T-helper 2 cell treated with Interferon-gamma antibody and Interleukin-4, amounts not matched to agents 5 μg/mL and 100 μg/mL, for 36 hours (primary cell): ENCODE data around the gene HOXB1.
A peak's percentile ranks its signal among the peaks of the same experiment; 100 is the strongest.

ENCODE experiments used
- DNase-seq: peaks from one replicate; pipeline ENCODE4 v3.0.0; 2021; ENCODE audit warnings: low spot score
- H3K27ac Mint-ChIP-seq: one replicate; pipeline ENCODE4 v1.8.0; 2021; ENCODE audit warnings: mild to moderate bottlenecking, mixed read lengths
- H3K27me3 Mint-ChIP-seq: one replicate; pipeline ENCODE4 v1.8.0; 2021; ENCODE audit warnings: low read depth, mixed read lengths
- H3K36me3 Mint-ChIP-seq: one replicate; pipeline ENCODE4 v1.8.0; 2021; ENCODE audit warnings: low read depth, mixed read lengths
- H3K4me1 Mint-ChIP-seq: one replicate; pipeline ENCODE4 v1.8.0; 2021; ENCODE audit warnings: low read depth, mixed read lengths
- H3K4me3 Mint-ChIP-seq: one replicate; pipeline ENCODE4 v1.8.0; 2022; ENCODE audit warnings: mild to moderate bottlenecking, moderate library complexity, mixed read lengths
- H3K9me3 Mint-ChIP-seq: one replicate; pipeline ENCODE4 v1.8.0; 2021; ENCODE audit warnings: mixed read lengths

The HOXB1 gene

DNA sequence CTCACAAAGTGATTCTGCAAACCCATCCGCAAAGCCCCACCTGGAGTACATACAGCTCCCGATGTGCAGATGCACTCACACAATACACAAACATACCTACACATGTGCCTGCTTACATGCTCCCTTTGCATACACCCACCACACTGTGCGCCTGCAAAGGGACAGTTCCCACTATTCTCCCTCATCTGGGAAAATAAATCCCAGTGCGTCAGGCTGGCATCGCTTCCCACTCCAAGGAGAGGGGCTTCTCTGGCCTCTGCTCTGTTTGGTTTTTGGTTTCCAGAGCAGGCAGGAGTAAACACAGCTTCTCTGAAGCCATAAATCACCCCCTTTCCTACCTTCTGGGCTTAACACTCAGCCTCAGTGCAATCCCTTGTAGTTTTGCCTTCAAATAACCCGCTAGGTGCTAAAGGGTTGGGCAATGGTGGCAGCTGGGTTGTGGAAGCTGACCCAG lies 32.6 kb upstream of the HOXB1 start:
- H3K27me3 Mint-ChIP-seq, result peaks cover 25% of the 10 kb centered on the region
- no peak for DNase-seq
- no peak overlapping the region for H3K27ac Mint-ChIP-seq
- H3K9me3 Mint-ChIP-seq, result no peaks in the 10 kb centered on the region
- H3K4me3 Mint-ChIP-seq, result no peak overlapping the region
- H3K4me1 Mint-ChIP-seq, result peaks cover 11% of the 10 kb centered on the region
- peaks cover 7% of the 10 kb centered on the region for H3K36me3 Mint-ChIP-seq

GRCh38 chr17:48562934-48563333 lies 32.1 kb upstream of the HOXB1 start:
- DNase-seq, result no peak
- no peaks in the 10 kb centered on the region for H3K9me3 Mint-ChIP-seq
- no peak overlapping the region for H3K4me3 Mint-ChIP-seq
- peaks cover 5% of the 10 kb centered on the region for H3K36me3 Mint-ChIP-seq
- peaks cover 11% of the 10 kb centered on the region for H3K4me1 Mint-ChIP-seq
- H3K27me3 Mint-ChIP-seq, result peaks cover 23% of the 10 kb centered on the region
- no peak overlapping the region for H3K27ac Mint-ChIP-seq

DNA sequence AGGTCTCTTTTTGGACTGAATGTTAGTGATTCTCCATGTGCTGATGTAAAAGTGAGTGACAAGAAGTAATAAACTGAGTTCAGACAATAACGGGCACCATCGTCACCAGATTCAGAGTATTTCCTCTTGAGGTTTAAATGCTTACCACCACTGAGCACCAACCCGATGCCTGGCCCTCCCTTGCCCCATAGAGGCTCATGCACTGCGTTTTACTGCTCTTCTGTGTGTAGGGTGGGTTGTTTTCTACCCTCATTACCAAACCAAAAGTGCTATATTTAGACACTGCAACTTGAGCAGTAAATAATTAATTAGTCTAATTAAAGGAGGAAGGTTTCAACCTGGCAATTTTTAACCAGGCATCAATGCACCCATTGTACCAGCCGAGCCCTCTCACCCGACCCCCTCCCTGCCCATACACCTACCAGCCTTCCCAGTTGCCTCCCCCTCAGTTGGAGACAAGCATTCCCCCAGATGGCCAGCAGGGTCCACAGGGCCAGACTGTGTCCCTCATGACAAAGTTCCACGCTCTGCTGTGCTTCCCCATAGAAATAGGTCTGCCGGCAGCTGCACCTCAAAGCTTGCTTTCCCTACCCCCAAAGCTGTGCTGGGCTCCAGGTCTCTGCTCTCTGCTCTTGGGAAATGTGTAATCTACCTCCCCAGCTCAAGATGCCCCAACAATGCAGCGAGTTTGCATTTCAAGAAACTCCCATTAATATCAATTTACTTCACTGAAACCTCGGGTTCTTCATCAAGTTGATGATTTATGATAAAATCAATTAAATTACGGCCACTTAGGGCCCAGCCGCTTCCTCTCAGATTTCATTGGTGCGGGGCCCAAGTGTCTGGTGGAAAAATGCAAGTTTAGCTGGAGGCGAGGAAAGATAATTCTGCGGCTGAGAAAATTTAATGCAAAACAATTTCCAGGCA lies 31.3 kb upstream of the HOXB1 start:
- H3K4me3 Mint-ChIP-seq, result no peak overlapping the region
- no peak for DNase-seq
- no peaks in the 10 kb centered on the region for H3K9me3 Mint-ChIP-seq
- H3K36me3 Mint-ChIP-seq, result peaks cover 5% of the 10 kb centered on the region
- peaks cover 11% of the 10 kb centered on the region for H3K4me1 Mint-ChIP-seq
- H3K27ac Mint-ChIP-seq, result no peak overlapping the region
- H3K27me3 Mint-ChIP-seq, result peaks cover 25% of the 10 kb centered on the region

DNA sequence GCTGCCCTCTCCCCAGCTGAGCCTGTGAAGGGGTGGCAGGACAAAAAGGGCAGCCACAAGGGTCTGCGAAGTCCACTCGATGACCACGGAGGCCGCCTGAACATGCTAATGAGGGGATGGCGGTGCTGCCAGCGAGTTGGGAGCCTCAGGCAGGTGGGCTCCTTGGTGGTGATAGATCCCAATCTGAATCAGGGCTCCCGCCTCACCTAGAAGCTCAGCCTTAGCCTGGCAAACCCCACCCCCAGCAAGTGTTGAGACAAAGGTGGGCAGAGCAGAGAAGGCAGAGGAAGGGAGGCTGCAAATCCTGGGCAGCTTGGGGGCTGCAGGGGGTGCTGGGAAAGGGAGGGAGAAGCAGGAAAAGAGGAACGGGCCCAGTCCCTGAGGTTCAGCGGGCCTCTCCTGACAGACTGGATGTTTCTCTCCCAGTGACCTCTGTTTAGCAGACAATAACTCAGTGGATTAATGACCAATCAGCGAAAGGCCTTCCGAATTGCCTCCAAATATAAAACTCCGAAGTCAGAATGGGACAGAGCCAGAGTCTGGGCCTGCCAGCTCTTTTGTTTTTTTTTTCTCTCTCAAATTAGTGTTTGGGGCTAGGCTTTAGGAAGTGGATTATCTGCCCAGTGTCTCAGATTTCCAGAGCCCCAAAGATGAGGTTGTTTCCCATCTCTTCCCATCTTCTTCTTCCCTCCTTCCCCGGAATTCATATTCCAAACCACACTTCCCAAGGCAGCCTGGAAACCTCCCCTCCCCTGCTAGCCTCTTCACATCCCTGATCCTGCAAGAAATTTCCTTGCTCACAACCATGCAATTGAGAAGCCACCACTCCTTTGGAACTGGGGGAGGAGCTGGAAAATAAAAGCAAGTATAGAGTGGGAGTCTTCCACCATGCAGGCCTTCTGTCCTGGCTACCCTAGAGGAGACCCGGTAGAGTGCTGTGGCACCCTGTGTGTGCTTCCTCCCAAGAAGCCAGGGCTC lies 29.3 kb upstream of the HOXB1 start:
- Mint-ChIP-seq H3K27me3 (peaks cover 40% of the 10 kb centered on the region), H3K36me3 (peaks cover 7% of the 10 kb centered on the region), H3K27ac (no peak overlapping the region), H3K9me3 (no peaks in the 10 kb centered on the region), H3K4me1 (peaks cover 18% of the 10 kb centered on the region), H3K4me3 (no peak overlapping the region)
- DNase-seq, result no peak

GRCh38 chr17:48559122-48559839 lies 28.5 kb upstream of the HOXB1 start:
- Mint-ChIP-seq H3K27ac (no peak overlapping the region), H3K4me1 (peaks cover 20% of the 10 kb centered on the region), H3K9me3 (no peaks in the 10 kb centered on the region), H3K27me3 (peaks cover 41% of the 10 kb centered on the region), H3K4me3 (no peak overlapping the region), H3K36me3 (peaks cover 4% of the 10 kb centered on the region)
- no peak for DNase-seq

DNA sequence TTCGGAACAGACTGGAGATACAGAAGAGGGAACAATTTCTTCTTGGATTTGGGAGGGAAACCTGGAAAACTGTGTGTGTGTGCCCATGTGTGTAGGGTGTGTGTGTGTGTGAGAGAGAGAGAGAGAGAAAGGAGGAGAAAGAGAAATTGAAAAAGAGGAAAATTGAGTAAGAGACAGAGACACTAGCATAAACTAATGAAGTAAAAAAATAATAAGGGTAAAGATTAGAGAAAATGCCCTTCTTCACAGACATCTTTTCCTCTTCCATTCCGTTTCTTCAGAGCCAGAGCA lies 28.0 kb upstream of the HOXB1 start:
- peaks cover 41% of the 10 kb centered on the region for H3K27me3 Mint-ChIP-seq
- peaks cover 4% of the 10 kb centered on the region for H3K36me3 Mint-ChIP-seq
- H3K27ac Mint-ChIP-seq, result no peak overlapping the region
- DNase-seq, result no peak
- no peak overlapping the region for H3K4me3 Mint-ChIP-seq
- H3K4me1 Mint-ChIP-seq, result peaks cover 20% of the 10 kb centered on the region
- no peaks in the 10 kb centered on the region for H3K9me3 Mint-ChIP-seq

- H3K9me3 Mint-ChIP-seq, result no peaks in the 10 kb centered on the region
- peaks cover 8% of the 10 kb centered on the region for H3K36me3 Mint-ChIP-seq
- no peak overlapping the region for H3K27ac Mint-ChIP-seq
- no peak overlapping the region for H3K4me3 Mint-ChIP-seq
- H3K4me1 Mint-ChIP-seq, result peaks cover 20% of the 10 kb centered on the region
- H3K27me3 Mint-ChIP-seq, result peaks cover 36% of the 10 kb centered on the region
- no peak for DNase-seq
Observed at GRCh38 chr17:48558057-48558830, 27.4 kb upstream of the HOXB1 start.

GRCh38 chr17:48556576-48557401 lies 26.0 kb upstream of the HOXB1 start:
- Mint-ChIP-seq H3K9me3 (no peaks in the 10 kb centered on the region), H3K27me3 (peaks cover 33% of the 10 kb centered on the region), H3K36me3 (peaks cover 10% of the 10 kb centered on the region), H3K27ac (no peak overlapping the region), H3K4me1 (peaks cover 16% of the 10 kb centered on the region), H3K4me3 (no peak overlapping the region)
- no peak for DNase-seq

- Mint-ChIP-seq H3K9me3 (no peaks in the 10 kb centered on the region), H3K4me3 (no peak overlapping the region), H3K27me3 (peaks cover 32% of the 10 kb centered on the region), H3K27ac (no peak overlapping the region), H3K4me1 (peaks cover 13% of the 10 kb centered on the region), H3K36me3 (peaks cover 8% of the 10 kb centered on the region)
- no peak for DNase-seq
Observed at GRCh38 chr17:48556229-48556575, 25.4 kb upstream of the HOXB1 start.

- no peaks in the 10 kb centered on the region for H3K9me3 Mint-ChIP-seq
- H3K36me3 Mint-ChIP-seq, result peaks cover 8% of the 10 kb centered on the region
- peak overlapping the region; percentile 83 for H3K4me3 Mint-ChIP-seq
- H3K4me1 Mint-ChIP-seq, result peaks cover 10% of the 10 kb centered on the region
- peaks cover 31% of the 10 kb centered on the region for H3K27me3 Mint-ChIP-seq
- H3K27ac Mint-ChIP-seq, result peak overlapping the region; percentile 75
- DNase-seq, result no peak
Observed at GRCh38 chr17:48555258-48556228, 24.7 kb upstream of the HOXB1 start.

GRCh38 chr17:48554412-48555257 lies 23.8 kb upstream of the HOXB1 start:
- Mint-ChIP-seq H3K27ac (peak overlapping the region; percentile 7), H3K36me3 (peaks cover 12% of the 10 kb centered on the region), H3K4me1 (peaks cover 10% of the 10 kb centered on the region), H3K27me3 (peaks cover 31% of the 10 kb centered on the region), H3K9me3 (no peaks in the 10 kb centered on the region), H3K4me3 (peak overlapping the region; percentile 83)
- DNase-seq, result no peak
